Lung (tissue), 12 donors: ENCODE measurements around the gene S100PBP. TPM values are rescaled to one million over a fixed set of nuclear protein-coding genes. Genes with fewer than 3 reads are reported as not detected.

Source experiments
- ATAC-seq: fragments of 200-7000 bp; cut with Tn5 transposase; one replicate; pipeline ENCODE4 v1.9.1; 2020; ENCODE audit warnings: moderate number of reproducible peaks; ENCODE audit not compliant: insufficient read depth, low FRiP score
- DNase-seq, 3 donors: peaks; one replicate each; pipeline ENCODE4 v3.0.0-alpha.2; 2013 to 2017
- H3K27ac ChIP-seq, 2 donors: one replicate each; pipeline ENCODE4 v1.5.1; 2013; ENCODE audit warnings: mild to moderate bottlenecking in 2 of 2, moderate library complexity in 2 of 2, control low read depth in 1 of 2, inconsistent platforms in 1 of 2, low read depth in 1 of 2, low read length in 1 of 2
- H3K27me3 ChIP-seq, 3 donors: one replicate each; pipeline ENCODE4 v1.5.1; 2013; ENCODE audit warnings: low read length in 2 of 3; ENCODE audit not compliant: control insufficient read depth in 3 of 3, insufficient read depth in 3 of 3
- H3K36me3 ChIP-seq, 4 donors: one replicate each; pipeline ENCODE4 v1.5.1; 2013; ENCODE audit warnings: low read length in 4 of 4, mild to moderate bottlenecking in 1 of 4, moderate library complexity in 1 of 4; ENCODE audit not compliant: control insufficient read depth in 4 of 4, insufficient read depth in 4 of 4
- H3K4me1 ChIP-seq, 5 donors: one replicate each; pipeline ENCODE4 v1.5.1; 2013; ENCODE audit warnings: low read length in 5 of 5, mild to moderate bottlenecking in 2 of 5, moderate library complexity in 1 of 5; ENCODE audit not compliant: control insufficient read depth in 5 of 5, insufficient read depth in 5 of 5
- H3K4me3 ChIP-seq: one replicate; pipeline ENCODE4 v1.5.1; 2013; ENCODE audit warnings: mild to moderate bottlenecking, control low read depth, moderate library complexity
- H3K9ac ChIP-seq, 2 donors: one replicate each; pipeline ENCODE4 v1.5.1; 2013; ENCODE audit warnings: low read length in 2 of 2, control low read depth in 1 of 2; ENCODE audit not compliant: insufficient read depth in 1 of 2
- H3K9me3 ChIP-seq, 4 donors: one replicate each; pipeline ENCODE4 v1.5.1; 2013; ENCODE audit warnings: low read length in 3 of 4, mild to moderate bottlenecking in 1 of 4, moderate library complexity in 1 of 4; ENCODE audit not compliant: control insufficient read depth in 4 of 4, insufficient read depth in 3 of 4
- CTCF ChIP-seq: IDR thresholded peaks from 2 replicates; pipeline ENCODE4 v1.5.1; 2012; ENCODE audit warnings: mild to moderate bottlenecking; ENCODE audit errors: control extremely low read depth, extremely low read depth
- WGBS, 2 donors: extraction: QIAGEN DNeasy Blood & Tissue Kit; methylation state at CpG; one replicate each; pipeline ENCODE4 v1.1.7; 2013; 5-methylcytosine and 5-hydroxymethylcytosine counted together
- polyA plus RNA-seq, 2 donors: library from polyadenylated mRNA; stranded (reverse); fragments of 200-250 nt; gene quantifications; one replicate each; pipeline ENCODE4 v1.2.1, GENCODE V29; 2013
- total RNA-seq, 2 donors: library from RNA; depleted of rRNA in 1 of 2; stranded (reverse); fragments of >200 nt in 1 of 2; gene quantifications; one replicate each; pipeline ENCODE4 v1.2.1, GENCODE V29; 2014 to 2021
- donor health status: control.
- donor health status: control.
- donor health status: Bipolar disorder and iron deficiency.
- donor health status: healthy.
- donor health status: DM: yes; HTN: yes; CAD: no.

S100PBP gene
- total and polyA plus RNA-seq, 4 donors, result 7.4 to 56.6 (median 20.9) TPM

- Histone ChIP-seq H3K27me3 (peaks cover 0 to 13% (median 6%) of the 10 kb centered on the region in 3 donors), H3K9me3 (no peaks in the 10 kb centered on the region), H3K4me3 (no peak overlapping the region), H3K9ac (no peak overlapping the region), H3K27ac (no peak overlapping the region), H3K4me1 (peaks cover 0 to 11% (median 0%) of the 10 kb centered on the region in 5 donors), H3K36me3 (no peaks in the 10 kb centered on the region)
- WGBS, 2 donors, result 74 to 86% methylated on average over 7 of the region's 7 CpGs
- DNase-seq, result no peak
- TF ChIP-seq CTCF, result no peak
- ATAC-seq, result no peak
These were observed 82.3 kb downstream of the S100PBP start for GRCh38 chr1:32899586-32900296.

GRCh38 chr1:32900371-32900955, 83.0 kb downstream of the S100PBP start:
- H3K36me3 ChIP-seq, result no peaks in the 10 kb centered on the region
- no peak overlapping the region for H3K9ac ChIP-seq
- TF ChIP-seq CTCF, result no peak
- H3K27ac ChIP-seq, result no peak overlapping the region
- no peaks in the 10 kb centered on the region for H3K9me3 ChIP-seq
- H3K4me3 ChIP-seq, result peak overlapping the region; percentile 59
- peaks cover 0 to 11% (median 6%) of the 10 kb centered on the region in 3 donors for H3K27me3 ChIP-seq
- DNase-seq, result no peak
- WGBS, 2 donors, result 28 to 29% methylated on average over 20 to 22 of the region's 22 CpGs
- H3K4me1 ChIP-seq, result peaks cover 0 to 11% (median 0%) of the 10 kb centered on the region in 5 donors
- ATAC-seq, result no peak

- Histone ChIP-seq H3K27ac (no peak within 1 kb of the TSS), H3K36me3 (no peaks in the 10 kb centered on the region), H3K27me3 (peaks cover 0 to 11% (median 6%) of the 10 kb centered on the region in 3 donors), H3K9me3 (no peaks in the 10 kb centered on the region), H3K9ac (no peak within 1 kb of the TSS), H3K4me3 (peak within 1 kb of the TSS; percentile 59), H3K4me1 (peaks cover 0 to 11% (median 0%) of the 10 kb centered on the region in 5 donors)
- DNase-seq, result peak; percentile 32 to 69 (median 49)
- TF ChIP-seq CTCF, result no peak
- WGBS, 2 donors, result 1% methylated on average over 75 to 92 of the region's 92 CpGs
- peak; percentile 85 for ATAC-seq
These were observed 83.7 kb downstream of the S100PBP start, which contains the start of gene TMEM54 for GRCh38 chr1:32900956-32901822. TSS of gene TMEM54 (minus strand) at chr1:32901389. CDS start at chr1:32901238, 151 bp downstream.
